ENCODE data around the gene ZNF605. TPM values are rescaled to one million over a fixed set of nuclear protein-coding genes. Genes with fewer than 3 reads are reported as not detected.

The ZNF605 gene
- total RNA-seq, 2 donors from 2014 or later: 4.5 to 6.4 TPM

DNA sequence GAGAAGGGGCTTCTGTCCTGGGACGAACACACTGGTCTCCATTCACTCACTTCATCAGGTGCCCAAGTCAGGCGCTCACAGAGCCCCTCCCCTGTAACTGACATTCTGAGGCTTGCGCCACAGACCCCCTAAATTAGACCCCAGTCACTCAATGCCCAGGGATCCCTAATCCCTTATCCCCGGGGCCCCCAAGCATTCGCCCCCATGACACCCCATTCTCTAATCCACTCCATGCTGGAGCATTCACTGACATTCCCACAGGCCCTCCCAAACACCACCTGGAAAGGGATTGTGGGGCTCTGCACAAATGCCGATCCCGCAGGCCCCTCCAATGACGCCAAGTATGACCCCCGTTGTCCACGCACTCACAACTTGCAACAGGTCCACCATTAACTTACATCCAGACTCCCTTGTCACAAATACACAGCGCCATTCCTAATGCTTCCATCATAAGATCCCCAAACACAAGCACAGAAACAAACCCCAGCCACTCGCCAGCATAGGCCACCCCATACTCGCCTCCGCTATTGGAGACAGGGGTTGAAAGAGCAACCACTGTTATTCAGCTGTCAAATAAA, 1.5 kb downstream of the ZNF605 start:
- no peaks in the 10 kb centered on the region for H3K27me3 Mint-ChIP-seq
- peak overlapping the region; percentile 34 for H3K4me3 Mint-ChIP-seq
- no peak for ATAC-seq
- no peaks in the 10 kb centered on the region for H3K9me3 ChIP-seq (ENCODE audit: control insufficient read depth, low read length, poor library complexity, severe bottlenecking)
- H3K27ac Mint-ChIP-seq: no peak overlapping the region
- no peaks in the 10 kb centered on the region for H3K36me3 Mint-ChIP-seq (ENCODE audit: low read depth)
- no peak for DNase-seq
- H3K4me1 Mint-ChIP-seq: peaks cover 8% of the 10 kb centered on the region

DNA sequence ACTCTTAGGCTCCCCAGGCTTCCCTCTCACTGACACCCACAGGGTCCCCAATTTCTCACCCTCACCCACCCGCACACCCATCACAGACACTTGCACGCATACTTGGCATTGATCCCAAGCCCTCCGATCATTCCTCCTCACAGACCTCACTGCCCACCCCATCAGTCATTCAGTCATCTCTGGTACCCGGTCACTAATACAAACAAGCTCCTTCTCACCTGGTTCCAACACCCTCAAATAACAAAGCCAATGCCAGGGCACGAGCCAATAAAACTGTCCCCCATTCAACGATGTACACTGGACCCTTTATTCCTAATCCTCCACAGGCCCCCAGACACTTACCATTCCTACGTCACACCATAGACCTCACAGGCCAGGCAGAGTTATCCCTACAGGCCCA, 2.3 kb downstream of the ZNF605 start:
- Mint-ChIP-seq H3K27ac (no peak overlapping the region), H3K36me3 (ENCODE audit: low read depth) (no peaks in the 10 kb centered on the region), H3K27me3 (no peaks in the 10 kb centered on the region), H3K4me1 (peaks cover 8% of the 10 kb centered on the region), H3K4me3 (no peak overlapping the region)
- ATAC-seq: no peak
- H3K9me3 ChIP-seq (ENCODE audit: control insufficient read depth, low read length, poor library complexity, severe bottlenecking): no peaks in the 10 kb centered on the region
- DNase-seq: no peak

DNA sequence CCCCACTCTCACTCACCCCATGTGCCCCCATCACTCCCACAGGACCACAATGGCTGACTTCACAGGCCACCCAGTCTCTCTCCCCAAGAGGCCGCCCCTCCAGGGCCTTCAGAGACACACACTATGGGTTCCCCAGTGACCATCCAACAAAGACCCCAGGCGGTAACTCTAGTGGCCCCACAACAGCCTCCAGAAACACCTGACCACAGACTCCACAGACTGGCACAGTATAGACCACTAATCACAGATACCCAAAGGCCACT, 3.0 kb downstream of the ZNF605 start:
- H3K4me3 Mint-ChIP-seq: no peak overlapping the region
- H3K27ac Mint-ChIP-seq: no peak overlapping the region
- no peaks in the 10 kb centered on the region for H3K36me3 Mint-ChIP-seq (ENCODE audit: low read depth)
- H3K9me3 ChIP-seq (ENCODE audit: control insufficient read depth, low read length, poor library complexity, severe bottlenecking): no peaks in the 10 kb centered on the region
- no peak for ATAC-seq
- no peak for DNase-seq
- H3K4me1 Mint-ChIP-seq: peaks cover 8% of the 10 kb centered on the region
- no peaks in the 10 kb centered on the region for H3K27me3 Mint-ChIP-seq

DNA sequence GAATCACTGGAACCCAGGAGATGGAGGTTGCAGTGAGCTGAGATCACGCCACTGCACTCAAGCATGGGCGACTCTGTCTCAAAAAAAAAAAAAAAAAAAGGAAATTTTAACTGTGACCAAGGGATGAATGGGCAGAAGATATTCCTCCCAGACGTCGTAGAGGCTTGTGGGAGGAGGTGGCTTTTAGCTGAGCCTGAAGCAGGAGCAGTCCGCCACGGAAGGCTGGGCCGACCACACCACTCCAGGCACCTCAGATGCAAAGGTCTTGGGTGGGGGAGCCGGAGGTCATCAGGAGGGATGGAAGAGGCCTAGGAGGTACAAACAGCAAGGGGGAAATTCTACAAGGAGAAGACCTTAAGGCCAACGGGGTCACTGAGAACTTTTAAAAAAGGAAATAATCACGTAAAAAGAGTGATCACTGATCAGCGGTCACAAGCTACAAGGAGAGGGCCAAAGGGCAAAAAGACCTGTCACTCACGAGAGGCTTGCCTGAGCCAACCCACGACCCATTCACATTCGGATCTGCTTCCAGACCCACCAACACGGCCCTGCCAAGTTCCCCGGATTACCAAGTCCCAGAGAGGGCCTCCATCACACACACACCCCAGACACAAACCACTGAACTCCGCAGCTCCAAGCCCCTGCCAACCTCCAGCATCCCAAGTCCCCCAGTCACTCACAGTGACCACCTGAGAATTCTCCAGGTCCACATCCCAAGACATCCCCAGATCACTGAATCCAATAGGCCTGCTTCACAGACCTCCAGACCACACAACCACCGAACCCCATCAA, 3.5 kb downstream of the ZNF605 start:
- H3K9me3 ChIP-seq (ENCODE audit: control insufficient read depth, low read length, poor library complexity, severe bottlenecking): no peaks in the 10 kb centered on the region
- Mint-ChIP-seq H3K36me3 (ENCODE audit: low read depth) (no peaks in the 10 kb centered on the region), H3K4me1 (peaks cover 8% of the 10 kb centered on the region), H3K4me3 (no peak overlapping the region), H3K27ac (no peak overlapping the region), H3K27me3 (no peaks in the 10 kb centered on the region)
- DNase-seq (no peak), ATAC-seq (no peak)

DNA sequence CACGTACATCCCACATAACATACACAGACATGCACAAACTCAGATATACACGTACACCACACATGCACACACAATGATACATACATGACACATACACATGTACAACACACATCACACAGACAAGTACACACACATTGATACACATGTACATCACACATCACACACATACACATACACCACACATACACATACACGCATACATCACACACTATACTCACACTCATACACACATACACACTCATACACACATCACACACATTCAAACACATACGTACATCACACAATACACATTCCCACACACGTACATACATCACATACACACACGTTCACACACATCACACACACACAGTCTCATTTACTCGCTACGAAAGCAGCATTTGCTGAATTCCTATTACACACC, 4.5 kb downstream of the ZNF605 start:
- H3K36me3 Mint-ChIP-seq (ENCODE audit: low read depth): no peaks in the 10 kb centered on the region
- ATAC-seq (no peak), DNase-seq (no peak)
- no peak overlapping the region for H3K27ac Mint-ChIP-seq
- no peaks in the 10 kb centered on the region for H3K27me3 Mint-ChIP-seq
- H3K4me1 Mint-ChIP-seq: peaks cover 7% of the 10 kb centered on the region
- no peak overlapping the region for H3K4me3 Mint-ChIP-seq
- H3K9me3 ChIP-seq (ENCODE audit: control insufficient read depth, low read length, poor library complexity, severe bottlenecking): no peaks in the 10 kb centered on the region

DNA sequence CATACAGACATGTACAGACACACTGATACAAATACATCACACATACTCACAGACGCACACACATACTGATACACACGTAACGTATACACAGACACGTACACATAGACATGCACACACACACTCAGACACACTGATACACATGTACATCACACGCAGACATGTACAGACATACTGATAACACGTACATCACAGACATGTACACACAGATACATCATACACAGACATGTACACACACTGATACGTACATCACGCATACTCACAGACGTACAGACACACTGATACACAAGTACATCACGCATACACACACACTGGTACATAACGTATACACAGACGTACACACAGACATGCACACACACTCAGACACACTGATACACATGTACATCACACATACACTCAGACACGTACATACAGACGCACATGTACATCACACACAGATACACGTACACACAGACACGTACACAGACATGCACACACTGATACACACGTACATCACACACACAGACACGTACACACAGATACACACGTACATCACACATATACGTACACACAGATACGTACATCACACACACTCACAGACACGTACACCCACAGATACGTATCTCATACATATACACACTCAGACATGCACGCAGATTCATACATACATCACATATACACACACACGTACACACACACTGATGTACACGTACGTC, 5.1 kb downstream of the ZNF605 start:
- no peak overlapping the region for H3K27ac Mint-ChIP-seq
- H3K36me3 Mint-ChIP-seq (ENCODE audit: low read depth): peaks cover 2% of the 10 kb centered on the region
- ATAC-seq (no peak), DNase-seq (no peak)
- H3K9me3 ChIP-seq (ENCODE audit: control insufficient read depth, low read length, poor library complexity, severe bottlenecking): no peaks in the 10 kb centered on the region
- no peaks in the 10 kb centered on the region for H3K27me3 Mint-ChIP-seq
- peaks cover 5% of the 10 kb centered on the region for H3K4me1 Mint-ChIP-seq
- no peak overlapping the region for H3K4me3 Mint-ChIP-seq

DNA sequence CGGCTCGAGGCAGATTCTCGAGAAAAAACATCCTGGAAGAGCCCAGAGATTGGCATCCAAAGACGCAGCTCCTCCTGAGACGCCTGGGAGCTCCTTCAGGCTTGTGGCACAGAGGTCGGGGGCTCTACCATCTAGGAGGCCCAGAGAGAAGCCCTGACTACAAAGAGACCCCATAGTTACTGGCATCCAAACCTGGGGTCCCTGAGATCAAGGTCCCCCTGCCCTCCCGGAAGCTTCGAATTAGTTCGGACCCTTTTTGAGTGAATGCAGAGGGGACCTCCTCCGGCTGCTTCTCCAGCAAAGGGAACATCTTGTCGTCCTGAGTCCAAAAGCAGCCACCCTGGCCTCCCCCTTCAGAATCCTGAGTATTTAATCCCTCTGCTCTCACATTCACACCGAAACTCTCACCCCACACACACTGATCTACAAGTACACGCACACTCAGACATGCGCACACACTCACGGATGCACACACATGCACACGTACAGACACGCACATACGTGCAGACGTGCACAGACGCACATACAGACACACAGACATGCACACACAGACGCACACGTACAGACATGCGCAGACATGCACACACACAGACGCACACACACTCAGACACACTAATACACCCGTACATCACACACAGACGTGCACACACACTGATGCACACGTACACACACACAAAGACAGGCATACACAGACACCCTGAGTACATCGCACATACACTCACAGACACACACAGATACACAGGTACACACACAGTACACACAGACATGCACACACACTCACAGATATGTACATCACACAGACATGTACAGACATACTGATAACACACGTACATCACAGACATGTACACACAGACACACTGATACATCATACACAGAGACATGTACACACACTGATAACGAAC, 5.9 kb downstream of the ZNF605 start:
- Mint-ChIP-seq H3K27me3 (no peaks in the 10 kb centered on the region), H3K4me3 (no peak overlapping the region), H3K4me1 (peaks cover 5% of the 10 kb centered on the region), H3K27ac (no peak overlapping the region), H3K36me3 (ENCODE audit: low read depth) (peaks cover 3% of the 10 kb centered on the region)
- ATAC-seq (no peak), DNase-seq (no peak)
- no peaks in the 10 kb centered on the region for H3K9me3 ChIP-seq (ENCODE audit: control insufficient read depth, low read length, poor library complexity, severe bottlenecking)

DNA sequence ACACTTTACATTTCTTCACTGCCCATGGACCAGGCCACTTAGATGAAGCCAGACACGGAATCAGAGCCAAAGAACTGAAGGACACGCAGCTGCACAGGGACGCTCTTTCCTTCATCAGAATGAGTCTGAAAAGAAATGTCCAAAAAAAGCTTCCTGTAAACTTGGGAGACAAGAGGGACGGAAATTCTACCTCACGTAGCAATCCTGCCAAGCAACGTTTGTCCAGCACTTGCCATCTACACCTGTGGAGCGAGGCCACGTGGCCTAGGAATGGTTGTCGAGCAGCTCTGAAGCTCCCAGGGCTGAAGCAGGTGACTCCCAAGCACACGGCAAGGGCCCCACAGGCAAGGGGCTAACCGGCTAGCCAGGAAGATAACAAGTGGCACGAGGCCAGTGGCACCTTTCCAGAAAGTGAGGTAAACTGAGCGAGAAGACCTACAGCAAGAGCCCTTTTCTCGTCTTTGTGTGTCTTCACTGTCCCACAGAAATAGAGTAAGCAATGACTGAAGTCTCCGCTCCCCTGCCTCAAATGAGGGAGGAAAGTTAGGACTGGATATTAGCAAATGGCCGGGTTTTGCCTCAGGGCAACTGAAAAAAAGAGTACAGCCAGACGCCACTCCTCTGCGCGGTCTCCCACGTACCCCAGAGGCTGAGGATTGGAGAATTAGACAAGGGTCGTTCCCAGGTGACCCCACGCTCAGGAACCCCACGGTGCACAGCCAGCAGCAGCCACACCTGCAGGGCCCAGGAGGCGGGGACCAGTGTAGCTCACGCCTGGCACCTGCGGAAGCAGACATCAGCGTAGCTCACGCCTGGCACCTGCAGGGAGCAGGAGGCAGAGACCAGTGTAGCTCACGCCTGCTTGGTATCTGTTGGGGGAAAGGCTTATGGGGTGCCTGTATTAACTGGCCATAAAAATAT, 7.7 kb downstream of the ZNF605 start:
- H3K4me1 Mint-ChIP-seq: no peaks in the 10 kb centered on the region
- H3K27ac Mint-ChIP-seq: no peak overlapping the region
- H3K9me3 ChIP-seq (ENCODE audit: control insufficient read depth, low read length, poor library complexity, severe bottlenecking): peaks cover 5% of the 10 kb centered on the region
- H3K36me3 Mint-ChIP-seq (ENCODE audit: low read depth): peaks cover 3% of the 10 kb centered on the region
- no peaks in the 10 kb centered on the region for H3K27me3 Mint-ChIP-seq
- H3K4me3 Mint-ChIP-seq: no peak overlapping the region
- ATAC-seq: no peak
- DNase-seq: no peak

DNA sequence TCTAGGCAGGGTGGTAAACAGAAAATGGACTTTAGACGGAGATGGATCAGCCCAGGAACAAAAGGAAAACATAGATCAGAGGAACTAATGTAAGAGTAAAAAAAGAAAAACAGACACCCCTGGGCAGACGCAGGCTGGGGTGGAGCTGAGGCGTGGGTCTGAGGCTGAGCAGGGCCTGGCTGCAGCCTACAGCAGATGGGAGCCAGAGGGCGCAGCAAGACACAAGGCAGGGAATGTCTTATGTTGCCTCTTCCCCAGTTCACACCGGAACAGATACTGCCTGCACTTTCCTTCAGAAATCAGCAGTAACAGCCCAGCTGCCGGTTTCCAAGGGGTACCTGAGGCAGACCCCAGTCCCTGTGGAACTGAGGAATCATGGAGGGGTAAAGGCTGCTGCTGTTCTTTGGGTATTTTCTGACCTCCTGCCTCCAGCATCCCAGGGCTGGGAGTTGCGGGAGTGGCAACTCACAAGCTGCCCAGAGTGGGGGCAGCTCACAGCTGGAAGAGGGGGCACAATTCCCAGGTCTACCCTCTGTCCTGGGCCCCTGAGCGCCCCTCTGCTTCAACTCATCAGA, 9.8 kb downstream of the ZNF605 start:
- Mint-ChIP-seq H3K36me3 (ENCODE audit: low read depth) (peaks cover 4% of the 10 kb centered on the region), H3K27me3 (no peaks in the 10 kb centered on the region), H3K4me3 (no peak overlapping the region), H3K4me1 (no peaks in the 10 kb centered on the region), H3K27ac (no peak overlapping the region)
- peaks cover 5% of the 10 kb centered on the region for H3K9me3 ChIP-seq (ENCODE audit: control insufficient read depth, low read length, poor library complexity, severe bottlenecking)
- ATAC-seq (no peak), DNase-seq (no peak)

DNA sequence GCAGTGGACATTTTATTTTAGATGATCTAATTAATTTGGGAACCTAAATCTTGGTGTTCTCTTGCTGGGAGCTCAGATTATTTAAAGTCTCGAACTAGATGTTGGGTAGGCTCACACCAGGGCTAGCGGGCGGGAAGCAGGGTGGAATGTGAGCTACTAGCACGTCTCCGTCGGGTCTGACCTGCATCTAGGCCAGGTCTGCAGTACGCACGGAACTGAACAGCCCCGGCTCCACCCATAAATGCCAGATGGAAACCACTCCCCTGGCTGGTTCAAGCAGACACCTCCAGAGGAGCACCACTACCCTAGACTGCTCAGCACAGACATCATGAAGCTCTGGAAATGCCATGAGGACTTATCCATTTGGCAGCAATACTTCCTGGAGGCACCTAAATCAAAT, 10.3 kb downstream of the ZNF605 start:
- peaks cover 9% of the 10 kb centered on the region for H3K9me3 ChIP-seq (ENCODE audit: control insufficient read depth, low read length, poor library complexity, severe bottlenecking)
- Mint-ChIP-seq H3K27ac (no peak overlapping the region), H3K4me1 (no peaks in the 10 kb centered on the region), H3K27me3 (no peaks in the 10 kb centered on the region), H3K36me3 (ENCODE audit: low read depth) (peaks cover 4% of the 10 kb centered on the region), H3K4me3 (no peak overlapping the region)
- DNase-seq: no peak
- ATAC-seq: no peak

DNA sequence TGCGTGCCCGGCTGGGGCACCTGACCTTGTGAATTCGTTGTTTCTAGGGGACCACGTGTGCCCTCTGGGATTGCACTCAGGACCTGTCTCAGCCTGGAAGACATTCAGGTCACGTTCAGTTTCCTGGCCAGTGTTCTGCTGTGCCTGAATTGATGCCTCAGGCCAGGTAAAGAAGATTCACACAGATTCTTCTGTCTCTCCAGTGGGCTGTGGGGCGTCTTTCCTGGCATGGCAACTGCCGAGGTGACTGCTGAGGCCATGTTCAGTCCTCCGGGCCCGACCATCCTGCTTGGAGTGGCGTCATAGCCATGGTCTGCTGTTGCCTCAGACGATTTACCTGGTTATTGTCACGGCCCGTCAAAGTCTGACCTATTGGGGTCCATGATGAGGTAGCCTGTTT, 13.5 kb downstream of the ZNF605 start:
- Mint-ChIP-seq H3K4me1 (no peaks in the 10 kb centered on the region), H3K36me3 (ENCODE audit: low read depth) (peaks cover 4% of the 10 kb centered on the region)

DNA sequence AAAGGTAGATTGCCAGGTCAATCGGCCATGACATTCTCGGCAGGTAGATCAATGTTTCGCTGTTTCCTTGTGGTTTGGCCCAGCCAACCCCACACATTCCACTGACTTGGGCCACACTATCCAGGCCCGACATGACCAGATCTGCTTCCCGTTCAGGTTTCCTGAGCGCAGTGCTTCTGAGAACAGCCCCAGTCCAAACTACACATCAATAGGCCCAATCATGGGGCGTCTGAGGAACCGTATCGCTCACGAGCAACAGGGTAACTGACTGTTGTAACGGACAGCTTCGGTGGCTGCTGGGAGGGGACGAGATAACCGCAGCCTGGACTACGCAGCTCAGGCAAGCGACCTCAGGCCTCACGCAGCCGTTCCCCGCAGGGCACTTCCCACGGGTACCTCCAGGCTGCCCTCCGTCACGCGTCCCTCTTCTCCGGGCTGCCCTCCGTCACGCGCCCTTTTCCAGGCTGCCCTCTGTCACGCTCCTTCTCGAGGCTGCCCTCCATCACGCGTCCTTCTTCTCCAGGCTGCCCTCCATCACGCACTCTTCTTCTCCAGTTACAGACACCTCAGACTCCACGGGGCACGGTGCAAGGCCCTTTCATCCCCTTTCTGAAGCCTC, 14.7 kb downstream of the ZNF605 start:
- Mint-ChIP-seq H3K27ac (no peak overlapping the region), H3K4me3 (no peak overlapping the region), H3K36me3 (ENCODE audit: low read depth) (peaks cover 4% of the 10 kb centered on the region), H3K27me3 (no peaks in the 10 kb centered on the region), H3K4me1 (no peaks in the 10 kb centered on the region)
- peaks cover 9% of the 10 kb centered on the region for H3K9me3 ChIP-seq (ENCODE audit: control insufficient read depth, low read length, poor library complexity, severe bottlenecking)
- ATAC-seq: no peak
- no peak for DNase-seq

More for the DNA sequence above, 13.5 kb downstream of the ZNF605 start:
- peaks cover 9% of the 10 kb centered on the region for H3K9me3 ChIP-seq (ENCODE audit: control insufficient read depth, low read length, poor library complexity, severe bottlenecking)
- ATAC-seq (no peak), DNase-seq (no peak)
- no peaks in the 10 kb centered on the region for H3K27me3 Mint-ChIP-seq
- H3K27ac Mint-ChIP-seq: no peak overlapping the region
- no peak overlapping the region for H3K4me3 Mint-ChIP-seq

All from T-helper 17 cell (primary cell).